Right renal pelvis (tissue), 4 donors: Measurements from ENCODE around the gene MYBL2. TPM values are rescaled to one million over a fixed set of nuclear protein-coding genes. Genes with fewer than 3 reads are reported as not detected.

ENCODE experiments used
- DNase-seq, 4 donors: peaks; one replicate each; pipeline ENCODE4 v3.0.0-alpha.2; 2013; ENCODE audit warnings: low read depth in 4 of 4, low spot score in 3 of 4, missing footprints in 1 of 4
- polyA plus RNA-seq, 4 donors: library from polyadenylated mRNA; unstranded; fragments of 120-200 nt; gene quantifications; one replicate each; pipeline ENCODE4 v1.2.1, GENCODE V29; 2013; ENCODE audit not compliant: insufficient read length in 4 of 4

The MYBL2 gene
- polyA plus RNA-seq, 4 donors = 22.3 to 26.3 (median 24.9) TPM

- DNase-seq = no peak
Observed at GRCh38 chr20:43681991-43682410, 15.1 kb downstream of the MYBL2 start.

GRCh38 chr20:43682446-43682845 lies 15.5 kb downstream of the MYBL2 start:
- no peak for DNase-seq

GRCh38 chr20:43686820-43687219 lies 19.9 kb downstream of the MYBL2 start:
- DNase-seq = no peak

GRCh38 chr20:43689165-43689564 lies 22.3 kb downstream of the MYBL2 start:
- no peak for DNase-seq

- no peak for DNase-seq
Observed at GRCh38 chr20:43690943-43691598, 24.2 kb downstream of the MYBL2 start.

- DNase-seq = no peak
Observed at GRCh38 chr20:43691928-43692524, 25.1 kb downstream of the MYBL2 start.

GRCh38 chr20:43694763-43695162 lies 27.8 kb downstream of the MYBL2 start:
- DNase-seq = no peak

- no peak for DNase-seq
Observed at GRCh38 chr20:43695571-43695970, 28.7 kb downstream of the MYBL2 start.

GRCh38 chr20:43699941-43700565 lies 33.1 kb downstream of the MYBL2 start:
- DNase-seq = no peak

- no peak for DNase-seq
Observed at GRCh38 chr20:43700627-43701026, 33.7 kb downstream of the MYBL2 start.

- DNase-seq = no peak
Observed at GRCh38 chr20:43702502-43702901, 35.6 kb downstream of the MYBL2 start.

GRCh38 chr20:43710370-43711044 lies 43.6 kb downstream of the MYBL2 start:
- DNase-seq = no peak

GRCh38 chr20:43711098-43711654 lies 44.3 kb downstream of the MYBL2 start:
- DNase-seq = no peak

GRCh38 chr20:43715044-43715443 lies 48.1 kb downstream of the MYBL2 start:
- no peak for DNase-seq

GRCh38 chr20:43715511-43715910 lies 48.6 kb downstream of the MYBL2 start:
- DNase-seq = no peak

GRCh38 chr20:43716123-43716522 lies 49.2 kb downstream of the MYBL2 start:
- no peak for DNase-seq

GRCh38 chr20:43716757-43717615 lies 50.1 kb downstream of the MYBL2 start:
- no peak for DNase-seq

- no peak for DNase-seq
Observed at GRCh38 chr20:43717616-43717995, 50.7 kb downstream of the MYBL2 start.

- no peak for DNase-seq
Observed at GRCh38 chr20:43720007-43720406, 53.1 kb downstream of the MYBL2 start.

GRCh38 chr20:43721097-43721428 lies 54.1 kb downstream of the MYBL2 start:
- no peak for DNase-seq
